Thyroid gland (tissue), 4 donors: Measurements from ENCODE around the gene LELP1.

Experiments used
- CTCF ChIP-seq, 6 experiments: fragments of 200-600 bp in 3 of 6; fragments of 450-650 bp in 3 of 6; sonication (generic) in 3 of 6; IDR thresholded peaks; one replicate each; pipeline ENCODE4 v1.5.1; 2016 to 2019; ENCODE audit warnings: antibody characterized with exemption in 6 of 6, mild to moderate bottlenecking in 2 of 6, inconsistent platforms in 1 of 6, moderate library complexity in 1 of 6
- POLR2A ChIP-seq, 2 donors: fragments of 450-650 bp; IDR thresholded peaks; one replicate each; pipeline ENCODE4 v1.6.1; 2017; ENCODE audit warnings: antibody characterized with exemption in 2 of 2, mild to moderate bottlenecking in 2 of 2, moderate library complexity in 1 of 2

GRCh38 chr1:153232553-153232952 lies 29.3 kb downstream of the LELP1 start:
- TF ChIP-seq CTCF (IDR thresholded peaks at IDR 0.05) (no peak), POLR2A (IDR thresholded peaks at IDR 0.05) (no peak)
